HepG2 (cell line): ENCODE data around the gene PLCXD1. TPM values are rescaled to one million over a fixed set of nuclear protein-coding genes. Genes with fewer than 3 reads are reported as not detected.

Experiments
- ATAC-seq: fragments of 200-7000 bp; cut with Tn5 transposase; 3 replicates; pipeline ENCODE4 v1.9.1; 2020; ENCODE audit warnings: mild to moderate bottlenecking, moderate library complexity
- BruUV-seq: library from RNA; stranded (reverse); fragments of 400-500 nt; replicated peaks from 2 replicates; lab custom pipeline; 2021; lab: Mats Ljungman, UMichigan
- CTCF ChIA-PET: fragments of 300-600 bp; formaldehyde crosslinking; extraction: SDS; loops from one replicate; lab custom pipeline; 2021; ENCODE audit warnings: low total read pairs, inconsistent platforms, low intra/inter-chr PET ratio; lab: Yijun Ruan, JAX
- POLR2A ChIA-PET: fragments of 350-600 bp; sonication (Branson Sonifier 250); formaldehyde crosslinking; loops from one replicate; lab custom pipeline; 2020; ENCODE audit warnings: antibody characterized with exemption, inconsistent platforms; lab: Yijun Ruan, JAX
- DNase-seq: peaks from one replicate; pipeline ENCODE4 v3.0.0-alpha.2; 2015; ENCODE audit warnings: low spot score
- FAIRE-seq: peaks from 3 replicates; lab custom pipeline; 2011; peaks lifted over from hg19 to GRCh38; lab: Jason Lieb, UNC
- H2AFZ ChIP-seq: one replicate; pipeline ENCODE4 v1.6.1; 2011; ENCODE audit warnings: low read length, inconsistent platforms
- H3K27ac ChIP-seq: fragments of 300-600 bp; 3 replicates; pipeline ENCODE4 v1.8.0; 2011; ENCODE audit warnings: mixed run types, mild to moderate bottlenecking, mixed read lengths, low read length, inconsistent platforms; ENCODE audit not compliant: insufficient read depth; ENCODE audit errors: extremely low read length
- H3K27me3 ChIP-seq, 2 experiments: fragments of 200-600 bp in 1 of 2; 2 replicates in 1 of 2; 3 replicates in 1 of 2; pipeline versions ENCODE4 v1.6.0 to v1.8.0; 2011; ENCODE audit warnings: low read length in 2 of 2, mild to moderate bottlenecking in 2 of 2, moderate library complexity in 2 of 2, inconsistent platforms in 1 of 2; ENCODE audit not compliant: insufficient read depth in 2 of 2, control insufficient read depth in 1 of 2
- H3K36me3 ChIP-seq, 2 experiments: fragments of 200-600 bp in 1 of 2; replicated peaks in 1 of 2; 2 replicates in 1 of 2; 3 replicates in 1 of 2; pipeline versions ENCODE4 v1.5.1 to v1.8.0; 2011; ENCODE audit warnings: low read length in 2 of 2, inconsistent platforms in 1 of 2; ENCODE audit not compliant: insufficient read depth in 2 of 2, control insufficient read depth in 1 of 2
- H3K4me1 ChIP-seq: 2 replicates; pipeline ENCODE4 v1.5.1; 2012; ENCODE audit warnings: low read length, inconsistent platforms; ENCODE audit not compliant: insufficient read depth
- H3K4me2 ChIP-seq: 2 replicates; pipeline ENCODE4 v1.6.0; 2011; ENCODE audit warnings: low read depth, low read length, inconsistent platforms
- H3K4me3 ChIP-seq, 3 experiments: fragments of 200-600 bp in 1 of 3; sonication (generic), shearing (Covaris generic) in 1 of 3; replicated peaks in 1 of 3; 2 replicates each; pipeline ENCODE4 v1.5.1; 2011 to 2016; ENCODE audit warnings: low read length in 3 of 3, inconsistent platforms in 2 of 3, low read depth in 2 of 3, mild to moderate bottlenecking in 2 of 3, control low read depth in 1 of 3, mixed read lengths in 1 of 3; ENCODE audit not compliant: insufficient read depth in 1 of 3
- H3K79me2 ChIP-seq: one replicate; pipeline ENCODE4 v1.6.1; 2011; ENCODE audit warnings: low read length, inconsistent platforms; ENCODE audit not compliant: insufficient read depth
- H3K9ac ChIP-seq: 2 replicates; pipeline ENCODE4 v1.6.0; 2011; ENCODE audit warnings: mild to moderate bottlenecking, low read depth, low read length, inconsistent platforms; ENCODE audit not compliant: insufficient read depth
- H3K9me3 ChIP-seq: 2 replicates; pipeline ENCODE4 v1.5.1; 2012; ENCODE audit warnings: mild to moderate bottlenecking, low read length
- H4K20me1 ChIP-seq: 2 replicates; pipeline ENCODE4 v1.6.0; 2011; ENCODE audit warnings: inconsistent platforms, mild to moderate bottlenecking, low read length, moderate library complexity; ENCODE audit not compliant: insufficient read depth
- FOSL2 ChIP-seq: sonication (generic); formaldehyde crosslinking; IDR thresholded peaks from 2 replicates; pipeline ENCODE4 v1.4.0; 2020; ENCODE audit warnings: missing genetic modification reagents
- HNF1B ChIP-seq: sonication (generic); formaldehyde crosslinking; IDR thresholded peaks from 2 replicates; pipeline ENCODE4 v1.5.1; 2020; ENCODE audit warnings: mild to moderate bottlenecking, moderate library complexity, missing genetic modification reagents
- HNF4A ChIP-seq: sonication (generic); formaldehyde crosslinking; IDR thresholded peaks from 2 replicates; pipeline ENCODE4 v1.4.0; 2020; ENCODE audit warnings: missing genetic modification reagents
- PAX8 ChIP-seq: sonication (generic); formaldehyde crosslinking; IDR thresholded peaks from 2 replicates; pipeline ENCODE4 v1.8.0; 2022; ENCODE audit warnings: mild to moderate bottlenecking, missing genetic modification reagents, borderline replicate concordance
- POLR2A ChIP-seq, 2 experiments: IDR thresholded peaks; 2 replicates each; pipeline ENCODE4 v1.6.1; 2011; ENCODE audit warnings: low read depth in 2 of 2, low read length in 2 of 2, mild to moderate bottlenecking in 1 of 2, moderate library complexity in 1 of 2; ENCODE audit not compliant: insufficient read depth in 1 of 2
- RBFOX2 ChIP-seq: fragments of 200-400 bp; formaldehyde crosslinking; IDR thresholded peaks from 2 replicates; pipeline ENCODE4 v1.6.1; 2017; ENCODE audit warnings: low read depth, mild to moderate bottlenecking, low read length
- SSRP1 ChIP-seq: IDR thresholded peaks from 2 replicates; pipeline ENCODE4 v1.6.1; 2016; ENCODE audit warnings: control low read depth
- THAP9 ChIP-seq: sonication (generic); formaldehyde crosslinking; IDR thresholded peaks from 2 replicates; pipeline ENCODE4; 2020; ENCODE audit warnings: missing genetic modification reagents, mild to moderate bottlenecking, borderline replicate concordance
- THRA ChIP-seq: sonication (generic); formaldehyde crosslinking; IDR thresholded peaks from 2 replicates; pipeline ENCODE4 v1.4.0; 2020; ENCODE audit warnings: missing genetic modification reagents, borderline replicate concordance
- ZKSCAN1 ChIP-seq: fragments of 150-350 bp; IDR thresholded peaks from 2 replicates; pipeline ENCODE4 v1.6.1; 2014; ENCODE audit warnings: low read length
- ZNF18 ChIP-seq: sonication (generic); formaldehyde crosslinking; IDR thresholded peaks from 2 replicates; pipeline ENCODE4 v1.8.0; 2022; ENCODE audit warnings: mild to moderate bottlenecking, missing genetic modification reagents; ENCODE audit not compliant: insufficient replicate concordance
- ZNF563 ChIP-seq: sonication (generic); formaldehyde crosslinking; IDR thresholded peaks from 2 replicates; pipeline ENCODE4 v1.8.0; 2022; ENCODE audit warnings: mild to moderate bottlenecking, moderate library complexity, missing genetic modification reagents
- ZNF614 ChIP-seq: IDR thresholded peaks from 2 replicates; pipeline ENCODE4 v1.6.1; 2018; ENCODE audit warnings: missing biosample characterization, missing genetic modification reagents, inconsistent platforms, borderline replicate concordance
- WGBS: methylation state at CpG from one replicate; pipeline ENCODE4 v1.1.6; 2017; ENCODE audit warnings: low lambda C conversion rate; 5-methylcytosine and 5-hydroxymethylcytosine counted together
- in situ Hi-C: cut with HindIII; loops from 2 replicates; pipeline ENCODE4 v1.10.0; 2017; ENCODE audit warnings: low pct_unique_long_range_greater_than_20kb; ENCODE audit not compliant: extremely low pct_ligation_motif_present
- intact Hi-C: fragments of 100-400 bp; cut with micrococcal nuclease; formaldehyde crosslinking; loops from one replicate; pipeline ENCODE4 v1.10.0; 2022; ENCODE audit not compliant: unreplicated experiment
- polyA plus RNA-seq, 8 experiments: library from polyadenylated mRNA; depleted of rRNA in 3 of 8; stranded (reverse) in 7 of 8; unstranded in 1 of 8; fragments of >200 nt; fragmentation: Illumina TruSeq in 4 of 8; extraction: Trizol in 4 of 8; gene quantifications; 2 replicates each; pipeline versions ENCODE4 v1.2.1 to v1.2.3, GENCODE V29; 2011 to 2016; ENCODE audit warnings: low read depth in 4 of 8, missing spikeins in 1 of 8, mixed read lengths in 1 of 8; ENCODE audit not compliant: insufficient read depth in 1 of 8
- total RNA-seq, 5 experiments: library from RNA; depleted of rRNA; stranded (reverse); fragments of >200 nt; fragmentation: Illumina TruSeq; extraction: Trizol; gene quantifications; 2 replicates each; pipeline ENCODE4 v1.2.3, GENCODE V29; 2016; ENCODE audit warnings: low read depth in 1 of 5

The PLCXD1 gene
- total and polyA plus RNA-seq, 2 of the 13 experiments (the other 11 are each of a cell fraction or from before 2014, with no cell fraction given), result 87.7 to 153 TPM

GRCh38 chrX:259692-260355 lies 21.4 kb upstream of the PLCXD1 start (continued):
- TF ChIP-seq ZNF18 (CRISPR knock-in tag), result peak; percentile 47
- TF ChIP-seq, all 625 proteins: peak for 4

- intact Hi-C loops (loop anchor here (1.0 kb wide), 1 partner anchor 20 kb away; the partner anchor contains the start of gene PLCXD1), in situ Hi-C loops (no loop called here)
- POLR2A ChIA-PET, result no interaction called here
- peaks cover 72% of the 10 kb centered on the region for H3K4me1 ChIP-seq
- H3K4me2 ChIP-seq, result peak overlapping the region; percentile 90
- CTCF ChIA-PET, result no interaction called here
- no peaks in the 10 kb centered on the region for H3K27me3 ChIP-seq
- peak overlapping the region; percentile 89 for H3K27ac ChIP-seq
- peak; percentile 67 for ATAC-seq
- no peaks in the 10 kb centered on the region for H3K36me3 ChIP-seq
- H3K79me2 ChIP-seq, result no peaks in the 10 kb centered on the region
- H3K4me3 ChIP-seq, result peak overlapping the region; percentile 57 to 73 (median 73)
- FAIRE-seq, result no peak
- H4K20me1 ChIP-seq, result no peaks in the 10 kb centered on the region
- H3K9ac ChIP-seq, result peak overlapping the region; percentile 69
- no TSS peak for BruUV-seq
- H2AFZ ChIP-seq, result no peak overlapping the region
- 2% methylated on average over 15 of the region's 32 CpGs for WGBS
- DNase-seq, result no peak
- H3K9me3 ChIP-seq, result no peaks in the 10 kb centered on the region
- TF ChIP-seq ZKSCAN1 (no peak), FOSL2 (CRISPR knock-in tag) (peak; percentile 72), PAX8 (no peak), ZNF563 (CRISPR knock-in tag) (0 out of 2 replicates have a peak, but pooled peaks have one; percentile 16), HNF4A (CRISPR knock-in tag) (peak; percentile 45), THAP9 (no peak; the same call in 1 of the 2 replicates), THRA (peak; percentile 46; the same call in 1 of the 2 replicates), POLR2A (IDR thresholded peaks at IDR 0.05; ENCODE audit: insufficient read depth in 1 of 2, low read depth in 2 of 2, low read length in 2 of 2) (peak in 1 of 2 experiments; percentile 20; a peak in 1 of 4 replicates), HNF1B (CRISPR knock-in tag) (peak; percentile 59; the same call in 1 of the 2 replicates), RBFOX2 (peak; percentile 42), SSRP1 (CRISPR knock-in tag) (no peak), ZNF614 (CRISPR knock-in tag) (peak; percentile 11; the same call in 1 of the 2 replicates)
Observed at GRCh38 chrX:261167-261918, 19.8 kb upstream of the PLCXD1 start.
